Upper lobe of right lung (tissue), 1 donor: ENCODE data around the gene C10orf71. TPM values are rescaled to one million over a fixed set of nuclear protein-coding genes. Genes with fewer than 3 reads are reported as not detected.

Experiments used
- ATAC-seq: fragments of 200-7000 bp; cut with Tn5 transposase; one replicate; pipeline ENCODE4 v1.9.1; 2020; ENCODE audit warnings: mild to moderate bottlenecking, moderate library complexity
- DNase-seq: peaks from one replicate; pipeline ENCODE4 v3.0.0-alpha.2; 2020
- H3K27ac ChIP-seq: fragments of 200-600 bp; one replicate; pipeline ENCODE4 v1.8.0; 2022
- H3K27me3 ChIP-seq: fragments of 200-600 bp; one replicate; pipeline ENCODE4 v1.8.0; 2022; ENCODE audit warnings: mild to moderate bottlenecking
- H3K36me3 ChIP-seq: fragments of 200-600 bp; one replicate; pipeline ENCODE4 v1.8.0; 2022
- H3K4me1 ChIP-seq: fragments of 200-600 bp; one replicate; pipeline ENCODE4 v1.8.0; 2022
- H3K4me3 ChIP-seq: fragments of 200-600 bp; one replicate; pipeline ENCODE4 v1.8.0; 2022; ENCODE audit warnings: mild to moderate bottlenecking
- H3K9me3 ChIP-seq: fragments of 200-600 bp; one replicate; pipeline ENCODE4 v1.8.0; 2022
- CTCF ChIP-seq: fragments of 200-600 bp; IDR thresholded peaks from one replicate; pipeline ENCODE4 v1.8.0; 2022; ENCODE audit warnings: antibody characterized with exemption
- intact Hi-C: fragments of 100-400 bp; cut with DNase I; formaldehyde crosslinking; loops from one replicate; pipeline ENCODE4 v1.11.0; 2022
- total RNA-seq: library from RNA; stranded (reverse); fragmentation: NEBNext Ultra II Directional; extraction: Animal tissue kit (Norgen Biotek cat#: 25700); gene quantifications from one replicate; pipeline ENCODE4 v1.2.1, GENCODE V29; 2021
- donor health status: DM: no; HTN: yes; CAD: no; lungs with severe emphysema.

Gene C10orf71
- total RNA-seq, 1 donor from 2014 or later: not detected

DNA sequence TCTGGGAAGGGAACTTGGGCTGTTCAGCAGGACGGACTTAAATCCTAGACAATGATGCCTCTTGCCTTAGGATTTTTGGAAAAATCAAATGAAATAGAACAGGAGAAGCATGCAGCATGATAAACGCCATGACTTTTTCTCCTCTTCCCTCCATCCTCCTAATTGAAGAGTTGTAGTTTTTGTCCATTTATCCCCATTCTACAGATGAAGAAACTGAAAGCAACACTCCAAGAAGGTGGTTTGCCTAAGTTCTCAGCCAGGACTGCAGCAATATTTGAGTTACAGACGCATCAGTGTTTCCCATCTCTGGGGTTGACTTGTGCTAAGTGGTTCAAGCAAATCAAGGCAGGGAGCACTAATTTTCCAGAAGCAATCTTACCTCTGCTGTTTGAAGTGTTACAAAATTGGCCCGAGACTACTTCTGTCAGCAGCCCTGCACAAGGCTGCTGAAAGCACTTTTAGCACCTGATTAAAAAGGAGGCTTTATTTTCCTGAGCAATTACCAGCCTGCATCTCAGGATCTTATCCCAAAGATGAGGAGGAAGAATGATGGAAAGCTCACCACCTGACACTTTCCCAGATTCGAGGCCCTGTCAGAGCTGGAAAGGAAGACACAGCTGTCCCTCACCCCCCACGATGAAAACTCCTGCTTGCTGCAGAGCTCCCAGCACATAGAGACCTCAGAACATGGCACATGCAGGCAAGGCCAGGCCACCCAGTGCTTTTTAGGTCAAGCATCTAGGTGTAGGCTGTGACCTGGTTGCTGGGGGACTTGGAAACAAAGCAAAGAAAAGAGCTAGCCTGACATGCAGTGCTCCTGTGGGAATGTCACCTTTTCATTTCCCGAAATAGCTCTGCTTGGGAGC lies 19.7 kb upstream of the C10orf71 start:
- Histone ChIP-seq H3K4me3 (no peak overlapping the region), H3K9me3 (no peaks in the 10 kb centered on the region), H3K27me3 (no peaks in the 10 kb centered on the region), H3K4me1 (no peaks in the 10 kb centered on the region), H3K27ac (no peak overlapping the region), H3K36me3 (no peaks in the 10 kb centered on the region)
- DNase-seq (no peak), ATAC-seq (no peak)
- intact Hi-C loops: no loop called here
- no peak for TF ChIP-seq CTCF

GRCh38 chr10:49280001-49280408 lies 19.0 kb upstream of the C10orf71 start:
- ATAC-seq: peak; percentile 29
- intact Hi-C loops: no loop called here
- Histone ChIP-seq H3K36me3 (no peaks in the 10 kb centered on the region), H3K27me3 (no peaks in the 10 kb centered on the region), H3K4me1 (no peaks in the 10 kb centered on the region), H3K4me3 (no peak overlapping the region), H3K9me3 (no peaks in the 10 kb centered on the region), H3K27ac (no peak overlapping the region)
- no peak for DNase-seq
- TF ChIP-seq CTCF: no peak

- Histone ChIP-seq H3K4me3 (no peak overlapping the region), H3K36me3 (no peaks in the 10 kb centered on the region), H3K9me3 (no peaks in the 10 kb centered on the region), H3K27me3 (no peaks in the 10 kb centered on the region), H3K4me1 (no peaks in the 10 kb centered on the region), H3K27ac (no peak overlapping the region)
- ATAC-seq (no peak), DNase-seq (peak; percentile 52)
- intact Hi-C loops: no loop called here
- no peak for TF ChIP-seq CTCF
Observed at GRCh38 chr10:49281461-49281860, 17.5 kb upstream of the C10orf71 start.

DNA sequence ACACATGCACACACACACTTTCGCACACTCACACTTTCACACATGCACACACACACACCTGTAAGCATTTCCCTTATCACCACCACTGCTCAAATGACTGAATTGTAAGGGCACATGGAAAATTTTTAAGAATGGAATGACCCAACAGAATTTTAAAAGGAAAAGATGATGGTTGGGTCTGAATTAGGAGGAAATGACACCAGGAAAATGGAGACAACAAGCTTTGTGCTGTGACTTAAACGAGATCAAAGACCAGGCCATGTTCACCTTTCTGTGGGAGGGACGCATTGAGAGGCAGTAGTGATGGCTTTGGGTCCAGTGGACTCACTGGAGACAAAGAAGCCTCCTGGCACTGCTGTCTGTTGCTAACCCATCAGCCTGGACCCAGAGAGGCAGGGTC lies 16.7 kb upstream of the C10orf71 start:
- no peaks in the 10 kb centered on the region for H3K4me1 ChIP-seq
- intact Hi-C loops: no loop called here
- H3K27ac ChIP-seq: no peak overlapping the region
- no peaks in the 10 kb centered on the region for H3K9me3 ChIP-seq
- no peak for TF ChIP-seq CTCF
- ATAC-seq (no peak), DNase-seq (no peak)
- H3K27me3 ChIP-seq: no peaks in the 10 kb centered on the region
- H3K36me3 ChIP-seq: no peaks in the 10 kb centered on the region
- H3K4me3 ChIP-seq: no peak overlapping the region

- no peaks in the 10 kb centered on the region for H3K36me3 ChIP-seq
- H3K9me3 ChIP-seq: no peaks in the 10 kb centered on the region
- intact Hi-C loops: no loop called here
- no peaks in the 10 kb centered on the region for H3K27me3 ChIP-seq
- ATAC-seq: peak; percentile 16
- H3K4me3 ChIP-seq: no peak overlapping the region
- H3K27ac ChIP-seq: no peak overlapping the region
- H3K4me1 ChIP-seq: no peaks in the 10 kb centered on the region
- peak; percentile 57 for DNase-seq
- TF ChIP-seq CTCF: no peak
Observed at GRCh38 chr10:49282879-49283341, 16.1 kb upstream of the C10orf71 start.
